SIG-M5 treated with dmso at 0.1 percent for 504 hours (cell line): ENCODE data around the gene ROR2.
"Not testable (repeated sequence)": the region's sequence is repeated elsewhere in the genome, so short reads cannot be mapped to it uniquely, and the experiment has no call there.

Source experiments
- DNase-seq: peaks from one replicate; lab custom pipeline; 2025; ENCODE audit not compliant: unreplicated experiment; lab: John Stamatoyannopoulos, UW

Gene ROR2

DNA sequence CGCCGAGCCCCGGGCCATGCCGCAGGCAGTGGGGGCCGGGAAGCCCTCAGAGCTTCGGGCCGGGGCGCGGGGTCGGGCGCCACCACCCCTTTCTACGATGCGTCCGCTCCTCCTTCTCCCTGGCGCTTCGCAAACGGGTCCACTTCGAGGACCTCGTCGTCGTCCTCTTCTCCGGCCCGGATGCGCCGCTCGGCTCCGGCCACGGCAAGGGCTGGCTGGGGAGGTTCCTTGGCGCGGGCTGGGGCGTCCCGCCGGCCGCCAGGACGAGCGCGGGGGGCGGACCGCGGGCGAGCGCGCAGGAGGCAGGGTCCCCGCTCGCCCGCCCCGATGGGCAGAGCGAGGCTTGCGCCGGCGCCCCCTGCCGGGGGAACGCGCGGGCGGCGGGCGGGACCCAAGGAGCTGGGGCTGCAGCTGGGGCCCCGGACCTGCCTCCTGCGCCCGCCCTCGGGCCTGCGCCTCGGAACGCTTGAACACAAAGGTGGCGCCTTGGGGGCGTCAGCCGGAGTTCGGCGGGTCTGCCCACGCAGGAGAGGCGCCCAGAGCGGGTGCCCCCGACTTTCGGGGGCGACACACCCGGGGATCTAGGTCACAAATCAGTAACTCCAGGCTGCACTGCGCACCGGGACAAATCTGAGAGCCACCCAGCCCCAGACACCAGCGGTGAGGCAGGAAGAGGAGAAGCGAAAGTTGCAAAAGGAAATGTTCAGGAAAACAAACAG is at the start of gene ROR2:
Gene ROR2 (minus strand): TSS at position 283 of the 719 bp plus-strand sequence.
- no peak for DNase-seq

DNA sequence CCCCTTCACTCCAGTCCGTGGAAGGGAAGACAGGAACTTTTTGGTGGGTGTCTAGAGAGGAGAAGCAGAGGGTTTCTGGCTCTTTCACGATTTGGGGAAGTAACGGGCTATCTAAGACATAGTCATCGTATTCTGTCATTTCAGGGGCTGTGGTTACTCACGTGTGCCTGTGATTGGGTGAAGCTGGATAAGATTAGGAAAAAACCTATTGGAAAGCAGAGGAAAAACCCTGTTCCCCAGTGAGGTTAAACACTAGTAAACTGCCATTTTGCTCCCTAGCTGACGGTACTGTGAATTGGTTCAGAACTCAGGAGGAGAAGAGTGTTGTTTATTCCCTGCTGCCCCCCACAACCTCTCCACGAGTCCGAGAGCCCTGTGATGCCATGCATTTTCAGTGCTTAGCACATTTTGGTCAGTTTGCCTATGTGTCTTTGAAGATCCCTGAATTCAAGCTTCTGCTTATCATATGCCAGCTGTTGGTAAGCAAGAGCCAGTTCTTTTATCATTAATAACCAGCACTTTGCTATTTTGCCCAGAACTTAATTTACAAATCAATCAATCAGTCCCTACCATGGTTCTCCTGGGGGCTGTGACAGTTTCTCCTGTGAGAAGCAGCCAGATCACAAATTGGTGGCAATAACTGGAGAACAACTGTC is 45.1 kb upstream of the ROR2 start:
- DNase-seq, result peak; percentile 56

DNA sequence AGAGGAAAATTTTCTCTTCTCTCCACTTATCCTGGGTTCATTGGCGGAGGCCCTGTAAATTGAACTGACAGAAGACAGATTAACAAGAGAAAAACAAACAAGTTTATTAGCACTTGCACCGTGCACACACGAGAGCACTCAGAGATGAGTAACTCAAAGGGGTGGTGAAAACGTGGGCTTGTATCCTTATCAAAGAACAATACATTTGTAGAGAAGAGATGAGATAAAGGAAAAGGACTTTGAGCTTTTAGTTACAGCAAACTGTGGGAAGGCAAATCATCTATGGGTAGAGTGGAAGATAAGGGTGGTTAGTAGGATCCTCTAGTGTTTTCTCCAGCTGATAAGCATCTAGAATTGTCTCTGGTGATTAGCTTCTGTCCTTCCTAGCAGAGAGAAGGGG is 44.4 kb upstream of the ROR2 start:
- DNase-seq, result no peak

DNA sequence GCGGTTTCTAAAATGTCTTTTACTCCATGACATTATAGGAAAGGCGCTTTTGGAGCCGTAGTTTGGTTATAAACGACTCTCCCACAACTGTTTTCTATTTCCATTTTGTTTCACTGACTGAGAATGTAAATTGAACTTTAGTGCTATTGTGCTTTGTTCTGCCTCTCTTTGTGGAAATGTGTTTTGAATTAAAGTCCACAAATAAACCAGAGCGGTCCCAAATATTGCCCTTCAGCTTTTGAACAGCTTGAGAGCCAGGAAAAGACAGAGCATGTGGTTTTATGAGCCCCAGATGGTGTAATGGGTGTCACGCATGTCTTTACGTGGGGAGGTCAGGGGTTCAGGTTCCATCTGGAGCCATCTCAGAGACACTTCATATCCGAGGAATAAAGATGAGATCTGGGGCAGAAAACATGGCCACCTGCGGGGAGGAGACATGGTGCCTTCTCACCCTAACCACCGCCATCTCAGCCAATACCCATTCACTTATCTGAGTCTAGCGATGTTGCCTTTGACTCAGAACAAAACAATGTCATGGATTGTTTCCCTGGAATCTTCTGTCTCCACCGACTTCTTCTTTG is 42.5 kb upstream of the ROR2 start:
- no peak for DNase-seq

DNA sequence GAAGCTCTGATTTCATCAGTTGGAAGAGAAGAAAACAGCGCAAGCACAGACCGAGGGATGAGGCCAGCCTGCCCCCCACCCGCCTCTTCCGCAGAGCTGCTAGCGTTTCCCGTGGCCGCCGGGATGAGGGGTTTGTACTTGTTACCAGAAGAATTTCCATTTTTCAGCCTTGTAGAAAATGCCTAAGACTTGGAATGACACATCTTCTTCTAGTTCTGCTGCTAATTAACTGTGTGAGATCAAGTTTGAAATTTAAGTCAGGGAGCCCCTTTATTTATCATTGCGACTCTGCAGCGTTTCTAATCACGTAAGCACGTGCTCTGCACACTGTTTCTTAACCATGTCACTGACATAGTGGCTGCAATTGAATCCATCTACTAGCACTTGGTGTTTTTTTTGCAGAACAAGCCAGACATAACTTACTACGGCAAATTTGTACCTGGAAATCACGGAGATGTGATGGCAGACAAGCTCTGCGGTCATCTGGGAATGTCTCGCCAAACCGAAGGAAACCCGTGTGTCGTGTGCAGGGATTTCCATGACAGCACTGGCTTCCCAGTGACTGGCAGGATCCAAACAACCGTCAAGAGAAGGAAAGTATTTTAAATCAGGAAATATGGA is 41.8 kb upstream of the ROR2 start:
- DNase-seq, result no peak

DNA sequence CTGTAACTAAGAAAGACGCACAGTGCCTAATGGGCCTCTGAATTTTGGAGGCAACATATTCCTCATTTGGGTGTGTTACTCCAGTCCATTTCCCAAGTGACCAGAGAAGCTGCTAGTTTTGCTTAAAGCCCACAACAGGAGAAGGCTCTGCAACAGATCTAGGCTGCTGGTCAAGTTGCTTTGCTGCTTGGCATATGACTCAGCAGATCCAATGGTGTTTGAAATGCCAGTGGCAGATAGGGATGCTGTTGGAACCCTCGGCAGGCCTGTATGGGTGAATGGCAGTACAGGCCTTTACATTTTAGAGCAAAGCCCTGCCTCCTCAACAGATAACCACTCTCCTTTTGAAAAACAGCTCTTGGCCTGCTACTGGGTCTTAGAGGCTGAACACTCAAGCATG is 36.2 kb upstream of the ROR2 start:
- no peak for DNase-seq

DNA sequence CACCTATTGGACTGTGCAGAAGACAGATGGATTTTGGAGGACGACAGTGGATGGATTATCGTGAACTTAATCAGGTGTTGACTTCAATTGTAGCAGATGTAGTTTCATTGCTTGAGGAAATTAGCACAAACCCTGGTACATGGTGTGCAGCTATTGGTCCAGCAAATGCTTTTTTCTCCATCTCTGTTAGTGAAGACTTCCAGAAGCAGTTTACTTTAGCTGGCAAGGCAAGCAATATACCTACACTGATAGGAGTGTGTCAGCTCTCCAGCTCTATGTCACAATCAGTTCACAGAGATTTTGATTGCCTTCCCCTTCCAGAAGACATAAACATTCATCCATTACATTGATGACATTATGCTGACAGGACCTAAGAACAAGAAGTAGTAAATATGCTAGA is 35.7 kb upstream of the ROR2 start:
- DNase-seq, result no peak

DNA sequence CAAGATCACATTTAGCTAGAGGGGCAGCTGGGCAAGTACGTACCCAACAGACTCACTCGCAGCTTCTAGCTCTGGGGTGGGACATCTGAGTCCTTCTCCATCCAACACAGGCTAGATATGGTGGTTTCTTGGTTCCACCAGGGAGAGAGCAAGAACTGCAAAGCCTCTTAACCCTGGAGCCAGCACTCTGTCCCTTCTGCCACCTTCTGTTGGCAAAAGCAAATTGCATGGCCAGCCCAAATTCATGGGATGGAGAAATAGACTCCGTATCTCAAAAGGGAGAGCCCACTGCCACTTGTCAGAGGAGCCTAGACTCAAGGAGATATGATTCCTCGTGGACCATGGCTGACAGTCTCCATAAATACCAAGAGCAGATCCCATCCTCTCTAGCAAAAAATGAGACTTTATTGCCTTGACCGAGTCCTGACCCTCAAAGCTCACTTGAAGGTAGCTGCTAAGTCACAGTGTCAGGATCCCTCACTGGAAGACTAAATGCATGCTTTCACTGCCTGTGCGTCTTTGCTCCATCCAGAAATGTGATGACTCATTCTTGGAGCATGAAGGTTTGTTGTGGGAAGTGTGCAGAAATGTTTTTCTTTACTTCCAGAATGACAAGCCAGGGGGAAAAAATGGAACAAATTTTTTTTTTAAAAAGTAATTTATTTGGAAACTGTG is 28.8 kb upstream of the ROR2 start:
- DNase-seq, result peak; percentile 38

DNA sequence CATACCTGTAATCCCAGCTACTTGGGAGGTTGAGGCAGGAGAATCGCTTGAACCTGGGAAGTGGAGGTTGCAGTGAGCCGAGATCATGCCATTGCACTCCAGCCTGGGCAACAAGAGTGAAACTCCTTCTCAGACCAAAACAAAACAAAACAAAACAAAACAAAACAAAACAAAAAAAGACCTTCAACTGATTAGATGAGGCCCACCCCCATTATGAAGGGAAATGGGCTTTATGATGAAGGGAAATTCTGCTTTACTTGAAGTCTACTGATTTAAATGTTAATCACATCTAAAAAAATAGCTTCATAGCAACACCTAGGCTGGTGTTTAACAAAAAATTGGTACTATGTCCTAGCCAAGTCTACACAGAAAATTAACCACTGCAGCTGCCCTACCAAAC is 25.2 kb upstream of the ROR2 start:
- not testable (repeated sequence) for DNase-seq

DNA sequence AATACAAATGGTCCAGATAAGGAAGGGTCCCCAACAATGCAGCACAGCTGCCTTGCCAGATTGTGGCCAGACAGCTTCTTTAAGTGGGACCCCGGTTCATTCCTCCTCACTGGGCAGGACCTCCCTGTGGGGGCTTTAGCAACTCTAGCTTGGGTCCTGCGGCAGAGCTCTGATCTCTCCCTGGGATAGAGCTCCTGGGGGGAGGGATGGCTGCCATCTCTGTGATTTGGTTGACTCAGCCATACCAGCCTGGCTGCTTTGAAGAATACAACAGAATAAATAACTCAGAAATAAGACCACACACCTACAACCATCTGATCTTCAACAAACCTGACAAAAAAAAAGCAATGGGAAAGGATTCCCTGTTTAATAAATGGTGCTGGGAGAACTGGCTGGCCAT is 22.7 kb upstream of the ROR2 start:
- DNase-seq, result no peak

DNA sequence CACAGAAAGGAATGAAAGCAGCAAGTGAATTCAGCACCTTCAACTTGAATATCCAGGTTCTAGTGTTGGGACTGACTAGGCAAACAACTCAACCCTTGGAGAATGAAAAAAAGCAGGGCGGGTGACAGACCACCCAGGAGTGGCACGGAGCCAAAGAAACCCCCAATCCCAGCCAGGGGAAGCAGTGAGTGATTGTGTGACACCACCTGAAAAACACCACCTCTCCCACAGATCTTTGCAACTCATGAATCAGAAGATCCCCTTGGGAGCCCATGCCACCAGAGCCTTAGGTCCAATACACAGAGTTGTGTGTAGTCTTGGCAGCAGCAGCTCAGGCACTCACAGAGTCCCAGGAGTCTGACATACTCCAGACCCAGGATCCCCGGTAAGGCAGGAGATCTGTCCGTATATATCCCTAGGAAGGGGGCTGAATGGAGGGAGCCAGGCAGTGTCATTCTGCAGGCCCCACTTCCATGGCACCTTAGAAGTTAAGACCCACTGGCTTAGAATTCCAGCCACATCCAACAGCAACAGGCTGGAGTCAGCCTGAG is 22.1 kb upstream of the ROR2 start:
- no peak for DNase-seq

DNA sequence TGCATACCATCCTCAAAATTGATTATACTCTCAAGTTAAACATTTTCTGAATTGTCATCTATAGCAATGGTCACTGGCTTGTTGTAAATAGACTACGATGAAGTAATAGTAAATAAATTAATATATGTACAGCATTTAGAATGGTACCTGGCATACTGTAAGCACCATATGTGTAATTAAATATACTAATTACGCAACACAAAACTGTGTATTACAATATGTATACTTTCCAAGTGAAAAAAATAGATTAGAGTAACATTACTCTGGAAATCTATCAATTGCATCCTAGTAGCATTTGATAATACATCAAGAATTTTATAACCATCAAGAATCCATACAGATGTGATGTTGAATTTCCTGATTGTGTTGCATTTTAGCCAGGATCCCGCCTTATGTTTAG is 17.2 kb upstream of the ROR2 start:
- DNase-seq, result no peak

DNA sequence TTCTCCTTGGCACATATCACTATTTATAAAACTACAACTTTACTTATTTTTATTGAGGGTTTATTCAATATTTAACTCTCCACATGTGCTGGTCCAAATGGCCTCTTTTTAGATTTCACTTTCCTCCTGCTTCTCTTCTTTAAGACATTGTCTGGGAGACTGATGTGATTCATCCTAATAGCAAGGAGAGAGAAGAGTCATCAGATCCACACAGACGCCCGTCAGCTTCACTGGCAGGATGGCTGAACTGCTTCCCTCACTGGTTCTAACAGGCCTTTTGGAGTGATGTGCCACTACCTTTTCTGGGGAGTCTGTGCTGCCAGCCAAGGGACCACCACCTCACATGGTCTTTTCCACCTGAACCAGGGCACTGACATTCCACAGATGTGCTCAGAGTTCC is 16.5 kb upstream of the ROR2 start:
- no peak for DNase-seq

DNA sequence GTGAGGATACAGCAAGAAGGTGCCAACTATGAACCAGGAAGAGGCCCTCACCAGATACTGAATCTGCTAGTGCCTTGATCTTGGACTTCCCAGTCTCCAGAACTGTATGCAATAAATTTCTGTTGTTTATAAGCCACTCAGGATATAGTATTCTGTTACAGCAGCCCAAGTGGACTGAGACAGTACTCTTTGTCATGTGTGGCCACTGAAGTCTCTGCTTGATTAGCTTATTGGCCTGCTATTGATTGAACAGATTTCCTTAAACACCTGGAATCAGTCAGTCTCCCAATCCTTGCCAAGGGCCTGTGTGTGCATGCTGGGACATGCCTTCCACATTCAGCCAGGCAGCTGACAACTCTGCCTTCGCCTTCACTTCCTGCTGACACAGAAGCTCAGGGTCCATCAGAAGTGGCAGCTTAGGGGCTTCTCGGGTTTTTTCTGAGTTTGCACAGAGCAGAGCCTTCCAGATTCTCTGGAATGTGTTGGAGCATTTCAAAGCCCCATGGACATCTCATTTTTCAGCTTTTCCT is 13.7 kb upstream of the ROR2 start:
- DNase-seq, result no peak

DNA sequence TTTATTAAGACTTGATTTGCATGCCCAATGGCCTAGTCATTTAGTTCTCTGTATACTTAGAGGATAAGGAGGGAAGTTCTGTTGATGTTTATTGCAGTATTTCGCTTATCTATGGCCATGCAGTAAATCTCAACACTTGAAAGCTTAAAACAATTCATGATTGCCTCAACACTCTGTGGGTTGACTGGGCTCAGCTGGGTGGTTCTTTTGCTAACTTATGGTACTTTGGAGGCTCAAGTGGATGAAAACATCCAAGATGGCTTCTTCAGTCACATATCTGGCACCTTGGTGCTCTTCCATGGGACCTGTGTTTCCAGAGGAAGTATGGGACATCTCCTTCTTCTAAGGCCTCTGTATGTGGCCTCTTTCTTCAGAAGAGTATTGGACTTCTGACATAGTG is 10.3 kb upstream of the ROR2 start:
- DNase-seq, result no peak

DNA sequence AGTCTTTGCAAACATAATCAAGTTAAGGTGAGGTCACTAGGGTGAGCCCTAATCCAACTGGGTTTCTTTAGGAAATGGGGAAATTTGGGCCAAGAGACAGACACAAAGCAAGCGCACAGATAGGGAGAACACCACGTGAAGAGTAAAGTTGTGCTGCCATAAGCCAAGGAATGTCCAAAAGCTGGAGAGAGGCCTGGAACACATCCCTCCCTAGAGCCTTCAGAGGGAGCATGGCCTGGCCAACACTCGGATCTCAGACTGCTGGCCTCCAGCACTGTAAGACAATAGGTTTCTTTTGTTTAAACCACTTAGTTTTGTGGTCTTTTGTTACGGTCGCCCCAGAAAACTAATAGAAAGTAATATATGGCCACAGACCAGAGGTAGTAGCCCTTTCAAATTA is 8.1 kb upstream of the ROR2 start:
- DNase-seq, result no peak

DNA sequence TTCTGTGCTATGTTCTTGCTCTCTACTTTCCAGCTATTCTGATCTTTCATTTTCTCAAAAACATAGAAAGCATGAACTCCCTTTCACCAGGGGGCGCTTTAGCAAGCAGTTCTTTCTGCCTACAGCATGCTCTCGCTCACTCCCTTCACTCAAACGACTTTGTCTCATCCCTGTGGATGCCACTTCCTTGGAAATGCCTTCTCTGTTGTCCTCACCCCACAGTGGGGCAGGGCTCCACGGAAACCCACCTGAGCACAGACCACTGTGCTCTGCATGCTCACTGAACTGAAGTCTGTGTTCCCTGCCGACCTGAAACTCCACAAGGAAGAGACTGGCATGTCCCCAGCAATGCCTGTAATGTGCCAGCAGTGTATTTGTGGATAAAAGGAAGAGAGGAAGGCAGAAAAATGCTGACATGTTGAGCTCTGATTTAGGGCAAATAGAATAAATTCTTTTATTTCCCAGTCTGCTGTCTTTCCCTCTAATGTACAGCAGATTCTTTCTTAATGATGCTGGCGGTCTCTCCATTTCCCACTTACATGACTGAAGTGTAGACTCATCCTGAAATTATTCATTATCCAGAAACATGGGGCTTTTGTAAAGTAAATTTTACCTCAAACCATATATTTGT is 4.9 kb upstream of the ROR2 start:
- DNase-seq, result peak; percentile 56

DNA sequence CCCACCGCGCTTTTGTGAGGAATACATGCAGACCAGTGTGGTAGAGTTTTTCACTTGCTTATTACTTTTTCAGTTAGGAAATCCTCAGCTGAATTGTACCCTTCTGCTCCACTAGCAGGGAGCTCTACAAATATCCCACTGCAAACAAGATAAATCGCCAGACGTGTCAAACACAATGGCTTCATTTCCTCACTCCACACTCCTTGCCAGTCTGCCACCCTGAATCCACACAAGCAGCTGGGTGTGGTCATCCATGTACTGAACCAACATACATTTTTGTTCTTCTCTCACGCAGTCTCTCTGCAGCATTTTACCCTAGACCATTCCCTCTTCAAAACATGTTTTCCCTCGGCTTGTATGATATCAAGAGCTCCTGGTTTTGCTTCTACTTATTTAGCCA is 3.7 kb upstream of the ROR2 start:
- DNase-seq, result no peak

DNA sequence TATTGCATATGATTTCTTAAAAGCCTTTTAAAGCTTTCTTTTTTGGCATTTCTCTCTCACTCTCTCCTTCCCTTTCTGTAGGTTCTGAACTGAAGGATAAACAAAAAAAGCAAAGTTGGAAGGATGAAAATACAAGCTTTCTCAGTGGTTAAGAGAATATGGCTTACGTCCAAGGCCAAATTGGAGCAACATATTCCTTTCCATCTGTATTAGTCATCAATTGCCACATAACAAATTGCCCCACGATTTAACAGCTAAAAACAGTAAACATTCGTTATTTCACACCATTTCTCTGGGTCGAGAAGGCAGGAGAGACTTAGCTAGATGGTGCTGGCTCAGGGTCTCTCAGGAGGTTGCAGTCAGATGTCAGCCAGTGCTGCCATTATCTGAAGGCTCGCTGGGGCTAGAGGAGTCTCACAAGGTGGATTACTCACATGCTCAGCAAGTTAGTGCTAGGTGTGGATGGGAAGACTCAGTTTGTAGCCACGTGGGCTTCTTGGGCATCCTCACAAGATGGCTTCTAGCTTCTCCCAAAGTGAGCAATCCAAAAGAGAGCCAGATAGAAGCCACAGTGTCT is 2.0 kb upstream of the ROR2 start:
- DNase-seq, result peak; percentile 53

DNA sequence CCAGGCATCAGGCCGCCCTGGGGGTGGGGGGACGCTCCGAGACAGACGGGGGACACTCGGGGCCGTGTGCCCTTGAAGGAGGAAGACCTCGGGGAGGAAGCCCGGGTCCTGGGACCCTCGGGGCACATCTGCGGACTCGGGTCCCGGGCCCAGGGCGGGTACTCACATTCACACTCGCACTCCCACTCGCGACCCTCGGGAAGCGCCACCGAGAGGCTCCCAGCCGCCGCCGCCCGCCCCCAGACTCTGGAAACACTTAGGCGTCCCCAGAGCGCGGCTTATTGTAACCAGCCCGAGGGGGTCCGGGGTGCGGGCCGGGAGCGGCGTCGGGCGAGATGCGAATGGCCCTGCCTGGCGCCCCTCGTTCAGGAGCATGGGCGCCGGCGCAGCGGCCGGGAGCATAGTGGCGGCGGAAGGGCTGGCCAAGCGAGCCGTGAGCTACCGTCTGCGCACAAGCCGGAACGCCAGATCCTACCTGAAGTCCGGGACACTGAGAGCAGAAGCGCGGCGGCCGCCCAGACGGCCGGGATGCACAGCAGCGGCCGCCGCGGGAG is 559 bp downstream of the ROR2 start:
- no peak for DNase-seq
